Smooth muscle cell (in vitro differentiated cells): Measurements from ENCODE around the gene HLTF. TPM values are rescaled to one million over a fixed set of nuclear protein-coding genes. Genes with fewer than 3 reads are reported as not detected.
A peak's percentile ranks its signal among the peaks of the same experiment; 100 is the strongest.

Source experiments
- DNase-seq: peaks from one replicate; lab custom pipeline; 2025; ENCODE audit not compliant: unreplicated experiment; lab: John Stamatoyannopoulos, UW
- H2AFZ ChIP-seq: fragments of 200-600 bp; sonication (generic); 2 replicates; pipeline ENCODE4 v1.6.0; 2016; ENCODE audit warnings: antibody characterized with exemption, low read depth, mild to moderate bottlenecking
- H3F3A ChIP-seq: fragments of 200-600 bp; sonication (generic); 2 replicates; pipeline ENCODE4 v1.6.0; 2017; ENCODE audit warnings: antibody characterized with exemption, low read depth
- H3K27ac ChIP-seq: fragments of 200-600 bp; sonication (generic); 2 replicates; pipeline ENCODE4 v1.5.1; 2016; ENCODE audit warnings: low read depth, mild to moderate bottlenecking
- H3K27me3 ChIP-seq: fragments of 200-600 bp; sonication (generic); 2 replicates; pipeline ENCODE4 v1.6.1; 2016; ENCODE audit warnings: low read depth, mild to moderate bottlenecking
- H3K36me3 ChIP-seq: fragments of 200-600 bp; sonication (generic); 2 replicates; pipeline ENCODE4 v1.5.1; 2016; ENCODE audit warnings: low read depth
- H3K4me1 ChIP-seq: fragments of 200-600 bp; sonication (generic); 2 replicates; pipeline ENCODE4 v1.5.1; 2016; ENCODE audit warnings: low read depth
- H3K4me2 ChIP-seq: fragments of 200-600 bp; sonication (generic); 2 replicates; pipeline ENCODE4 v1.6.0; 2016; ENCODE audit warnings: mild to moderate bottlenecking
- H3K4me3 ChIP-seq: fragments of 200-600 bp; sonication (generic); 2 replicates; pipeline ENCODE4 v1.5.1; 2016; ENCODE audit warnings: mild to moderate bottlenecking
- H3K79me2 ChIP-seq: fragments of 200-600 bp; sonication (generic); 2 replicates; pipeline ENCODE4 v1.6.0; 2016; ENCODE audit warnings: low read depth, mild to moderate bottlenecking
- H3K9ac ChIP-seq: fragments of 200-600 bp; sonication (generic); 2 replicates; pipeline ENCODE4 v1.6.0; 2016; ENCODE audit warnings: low read depth
- H3K9me3 ChIP-seq: fragments of 200-600 bp; sonication (generic); replicated peaks from 2 replicates; pipeline ENCODE4 v1.5.1; 2016; ENCODE audit warnings: low read depth
- H4K20me1 ChIP-seq: fragments of 200-600 bp; sonication (generic); 2 replicates; pipeline ENCODE4 v1.6.0; 2016; ENCODE audit warnings: low read depth
- CTCF ChIP-seq: fragments of 200-600 bp; sonication (generic); IDR thresholded peaks from 2 replicates; pipeline ENCODE4 v1.5.1; 2017; ENCODE audit warnings: borderline replicate concordance, mild to moderate bottlenecking, antibody characterized with exemption; ENCODE audit not compliant: insufficient read depth, poor library complexity, severe bottlenecking
- WGBS: methylation state at CpG from one replicate; pipeline ENCODE4 v1.1.7; 2016; ENCODE audit warnings: low lambda C conversion rate; 5-methylcytosine and 5-hydroxymethylcytosine counted together
- polyA plus RNA-seq: library from polyadenylated mRNA; unstranded; fragments of >200 nt; fragmentation: Nextera tagmentation; extraction: Ambion mirVana; gene quantifications from 2 replicates; pipeline ENCODE4 v1.2.1, GENCODE V29; 2016
- total RNA-seq: library from RNA; depleted of rRNA; stranded (reverse); fragments of >200 nt; gene quantifications from 2 replicates; pipeline ENCODE4 v1.2.3, GENCODE V29; 2014

Gene HLTF
- total and polyA plus RNA-seq, 2 experiments from 2014 or later = 24.2 to 34.9 TPM

DNA sequence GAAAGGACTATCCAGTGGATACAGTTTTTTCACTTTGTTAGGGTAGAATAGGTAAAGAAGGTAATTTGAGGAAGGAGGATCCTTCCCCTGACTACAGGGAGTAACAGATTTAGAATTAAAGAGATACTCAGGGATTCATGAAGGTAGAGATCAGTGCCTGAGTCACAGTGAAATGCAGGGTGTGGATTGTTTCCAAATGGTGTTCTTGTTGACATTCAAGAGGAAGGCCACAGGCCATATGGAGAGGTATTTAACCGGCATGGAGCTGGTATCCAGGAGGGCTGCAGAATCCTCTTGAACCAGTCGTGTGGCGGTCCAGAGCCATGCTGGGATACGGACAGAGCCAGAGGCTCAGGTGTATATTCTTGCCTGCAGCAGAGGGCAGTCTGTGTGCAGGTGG is 66.8 kb downstream of the HLTF start:
- Histone ChIP-seq H3K4me3 (no peak overlapping the region), H3K36me3 (peaks cover 6% of the 10 kb centered on the region), H3K9me3 (no peaks in the 10 kb centered on the region), H4K20me1 (no peaks in the 10 kb centered on the region), H3K27me3 (no peaks in the 10 kb centered on the region), H3K4me1 (no peaks in the 10 kb centered on the region), H3K79me2 (no peaks in the 10 kb centered on the region), H2AFZ (no peak overlapping the region), H3K9ac (no peak overlapping the region), H3K27ac (no peak overlapping the region), H3K4me2 (no peak overlapping the region), H3F3A (no peaks in the 10 kb centered on the region)
- DNase-seq = no peak
- no peak for TF ChIP-seq CTCF
- WGBS = 99% methylated on average over 4 of the region's 4 CpGs

GRCh38 chr3:149018247-149018646 is 68.1 kb downstream of the HLTF start:
- H3K27ac ChIP-seq = no peak overlapping the region
- 94% methylated on average over 1 of the region's 1 CpG for WGBS
- H3K27me3 ChIP-seq = no peaks in the 10 kb centered on the region
- H3K4me3 ChIP-seq = no peak overlapping the region
- no peak overlapping the region for H3K9ac ChIP-seq
- no peaks in the 10 kb centered on the region for H4K20me1 ChIP-seq
- no peak overlapping the region for H2AFZ ChIP-seq
- H3K9me3 ChIP-seq = no peaks in the 10 kb centered on the region
- no peak for DNase-seq
- H3K4me1 ChIP-seq = no peaks in the 10 kb centered on the region
- no peak overlapping the region for H3K4me2 ChIP-seq
- no peak for TF ChIP-seq CTCF
- no peaks in the 10 kb centered on the region for H3K79me2 ChIP-seq
- H3K36me3 ChIP-seq = no peaks in the 10 kb centered on the region
- H3F3A ChIP-seq = no peaks in the 10 kb centered on the region

DNA sequence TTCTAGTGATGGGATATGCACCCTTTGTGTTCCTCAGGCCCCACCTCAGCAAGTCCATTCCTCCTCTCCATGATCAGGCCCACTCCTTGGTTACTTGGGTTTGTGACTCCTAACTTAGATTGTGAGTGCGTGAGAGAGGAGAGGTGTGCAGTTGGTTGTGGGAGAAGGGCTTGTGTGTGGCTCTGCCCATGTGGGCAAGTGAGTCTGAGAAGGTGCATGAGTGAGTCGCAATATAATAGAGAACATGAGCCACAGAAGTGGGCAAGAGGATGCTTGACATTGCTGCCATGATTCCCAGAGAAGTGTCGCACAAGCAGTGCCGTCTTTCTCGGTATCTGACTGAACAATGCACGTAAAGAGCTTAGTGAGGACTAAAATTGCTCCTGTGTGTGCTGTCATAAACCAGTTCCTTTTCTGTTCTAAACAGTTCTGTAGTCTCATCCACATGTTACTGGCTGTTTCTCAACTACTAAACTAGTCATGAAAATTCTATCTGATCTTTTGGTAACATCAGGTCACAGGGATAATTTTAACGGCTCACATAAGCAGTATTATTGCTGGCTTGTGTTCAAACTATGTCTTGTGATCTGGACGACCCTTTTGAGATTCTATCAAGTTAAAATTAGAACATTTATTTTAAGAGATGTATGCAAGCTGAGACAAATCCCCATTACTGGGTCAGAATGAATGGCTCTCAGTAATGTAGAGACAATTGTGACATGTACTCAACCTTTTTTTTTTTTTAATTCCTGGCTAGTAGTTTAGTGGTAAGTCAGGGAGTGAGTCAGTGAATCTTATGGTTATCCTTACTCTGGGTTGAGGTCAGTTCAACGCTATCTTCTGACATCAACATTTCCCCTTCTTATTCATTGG is 69.4 kb downstream of the HLTF start:
- H3K4me2 ChIP-seq = no peak overlapping the region
- no peaks in the 10 kb centered on the region for H3K79me2 ChIP-seq
- peak overlapping the region; percentile 29 for H3K27ac ChIP-seq

More for the DNA sequence above, 69.4 kb downstream of the HLTF start:
- Histone ChIP-seq H3K36me3 (no peaks in the 10 kb centered on the region), H3K4me3 (no peak overlapping the region), H3K4me1 (no peaks in the 10 kb centered on the region), H3F3A (no peaks in the 10 kb centered on the region), H2AFZ (no peak overlapping the region), H3K9me3 (no peaks in the 10 kb centered on the region), H3K9ac (no peak overlapping the region), H4K20me1 (no peaks in the 10 kb centered on the region), H3K27me3 (no peaks in the 10 kb centered on the region)
- 82% methylated on average over 9 of the region's 9 CpGs for WGBS
- no peak for TF ChIP-seq CTCF
- DNase-seq = no peak
